Omental fat pad (tissue), 4 donors: Measurements from ENCODE around the gene DDX60. TPM values are rescaled to one million over a fixed set of nuclear protein-coding genes. Genes with fewer than 3 reads are reported as not detected.
"Not testable (repeated sequence)": the region's sequence is repeated elsewhere in the genome, so short reads cannot be mapped to it uniquely, and the experiment has no call there.

ENCODE experiments used
- ATAC-seq: fragments of 150-250 bp; one replicate; pipeline ENCODE4 v1.9.1; 2016; ENCODE audit warnings: mild to moderate bottlenecking, moderate library complexity; ENCODE audit not compliant: low FRiP score
- DNase-seq: peaks from one replicate; pipeline ENCODE4 v3.0.0-alpha.2; 2019; ENCODE audit warnings: low spot score
- total RNA-seq, 4 donors: library from RNA; depleted of rRNA; stranded (reverse); fragments of >200 nt; gene quantifications; one replicate each; pipeline ENCODE4 v1.1.0, GENCODE V29; 2016
- TF ChIP-seq, protein P1 (sequence below), 3 donors: fragments of 450-650 bp; IDR thresholded peaks; one replicate each; pipeline ENCODE4 v1.5.1; 2016 to 2017; ENCODE audit warnings: antibody characterized with exemption in 3 of 3, mild to moderate bottlenecking in 3 of 3, moderate library complexity in 2 of 3

DDX60 gene
- total RNA-seq, 4 donors from 2014 or later, result 5.1 to 32.8 (median 11.6) TPM

DNA sequence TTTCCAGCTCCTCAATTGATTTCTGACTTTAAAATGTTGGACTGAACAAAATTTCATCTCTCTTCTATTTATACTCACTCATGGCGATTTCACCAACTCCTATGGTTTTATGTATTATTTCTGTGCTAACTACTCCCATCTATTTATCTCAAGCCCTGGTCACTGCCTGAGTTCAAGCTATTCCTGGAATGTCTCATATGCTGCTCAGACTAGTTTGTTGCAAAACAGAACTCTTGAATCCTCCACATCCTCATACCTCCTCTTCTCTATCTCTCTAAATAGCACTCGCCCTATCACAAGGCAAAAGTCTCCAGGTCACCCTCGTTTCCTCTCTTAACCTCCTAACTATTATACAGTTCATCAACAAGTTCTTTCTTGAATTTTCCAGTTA is 19.0 kb upstream of the DDX60 start:
- DNase-seq (no peak), ATAC-seq (no peak)
- TF ChIP-seq, protein P1, sequence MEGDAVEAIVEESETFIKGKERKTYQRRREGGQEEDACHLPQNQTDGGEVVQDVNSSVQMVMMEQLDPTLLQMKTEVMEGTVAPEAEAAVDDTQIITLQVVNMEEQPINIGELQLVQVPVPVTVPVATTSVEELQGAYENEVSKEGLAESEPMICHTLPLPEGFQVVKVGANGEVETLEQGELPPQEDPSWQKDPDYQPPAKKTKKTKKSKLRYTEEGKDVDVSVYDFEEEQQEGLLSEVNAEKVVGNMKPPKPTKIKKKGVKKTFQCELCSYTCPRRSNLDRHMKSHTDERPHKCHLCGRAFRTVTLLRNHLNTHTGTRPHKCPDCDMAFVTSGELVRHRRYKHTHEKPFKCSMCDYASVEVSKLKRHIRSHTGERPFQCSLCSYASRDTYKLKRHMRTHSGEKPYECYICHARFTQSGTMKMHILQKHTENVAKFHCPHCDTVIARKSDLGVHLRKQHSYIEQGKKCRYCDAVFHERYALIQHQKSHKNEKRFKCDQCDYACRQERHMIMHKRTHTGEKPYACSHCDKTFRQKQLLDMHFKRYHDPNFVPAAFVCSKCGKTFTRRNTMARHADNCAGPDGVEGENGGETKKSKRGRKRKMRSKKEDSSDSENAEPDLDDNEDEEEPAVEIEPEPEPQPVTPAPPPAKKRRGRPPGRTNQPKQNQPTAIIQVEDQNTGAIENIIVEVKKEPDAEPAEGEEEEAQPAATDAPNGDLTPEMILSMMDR (IDR thresholded peaks at IDR 0.05), result no peak

DNA sequence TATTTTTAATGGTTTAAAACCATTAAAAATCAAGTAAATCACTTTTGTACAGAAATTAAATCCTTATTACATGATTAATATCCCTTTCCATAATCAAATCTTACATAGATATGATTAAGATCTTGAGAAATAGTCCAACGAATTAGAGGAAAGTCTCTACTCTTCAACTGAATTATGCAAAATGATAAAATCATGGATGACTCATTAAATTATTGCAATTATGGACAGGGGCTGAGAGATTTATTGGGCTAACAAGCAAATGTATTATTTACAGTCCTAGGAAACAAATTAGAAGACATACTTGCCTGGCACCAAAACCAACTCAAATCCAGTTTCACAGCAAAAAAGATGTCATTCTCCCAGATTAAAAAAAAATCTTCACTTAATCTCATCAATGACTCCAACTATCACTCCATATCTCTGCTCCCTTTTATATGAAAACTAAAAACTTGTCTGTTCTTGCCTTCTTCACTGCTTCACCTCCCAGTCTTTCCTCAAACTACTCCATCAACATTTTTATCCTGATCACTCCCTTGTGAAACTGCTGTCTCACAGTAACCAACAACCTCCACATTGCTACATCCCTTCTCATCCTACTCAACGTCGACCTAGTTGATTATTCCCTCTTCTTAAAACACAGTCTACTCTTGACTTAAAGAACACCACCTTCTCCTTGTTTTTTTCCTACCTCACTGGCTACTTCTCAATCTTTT is 18.4 kb upstream of the DDX60 start:
- DNase-seq, result no peak
- no peak for ATAC-seq
- TF ChIP-seq, protein P1 (IDR thresholded peaks at IDR 0.05), result no peak

DNA sequence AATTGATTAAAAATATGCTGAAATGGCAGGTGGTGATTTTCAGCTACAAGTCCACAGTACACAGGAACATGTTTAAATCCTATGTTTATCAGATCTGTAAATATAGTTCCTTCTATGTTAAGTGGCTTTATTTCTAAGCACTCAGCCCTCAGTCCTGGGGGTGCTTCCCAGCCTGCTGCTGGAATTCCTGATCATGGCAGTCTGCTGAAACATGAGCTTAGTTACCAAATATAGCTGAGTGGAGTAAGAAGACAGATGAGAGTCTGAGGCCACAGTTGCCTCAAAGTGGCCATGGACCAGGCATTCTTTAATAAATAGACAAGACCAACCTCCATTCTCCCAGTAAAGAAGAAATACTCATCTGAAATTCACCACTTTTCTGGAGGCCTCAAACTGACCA is 17.1 kb upstream of the DDX60 start:
- DNase-seq (no peak), ATAC-seq (no peak)
- TF ChIP-seq, protein P1 (IDR thresholded peaks at IDR 0.05), result no peak

DNA sequence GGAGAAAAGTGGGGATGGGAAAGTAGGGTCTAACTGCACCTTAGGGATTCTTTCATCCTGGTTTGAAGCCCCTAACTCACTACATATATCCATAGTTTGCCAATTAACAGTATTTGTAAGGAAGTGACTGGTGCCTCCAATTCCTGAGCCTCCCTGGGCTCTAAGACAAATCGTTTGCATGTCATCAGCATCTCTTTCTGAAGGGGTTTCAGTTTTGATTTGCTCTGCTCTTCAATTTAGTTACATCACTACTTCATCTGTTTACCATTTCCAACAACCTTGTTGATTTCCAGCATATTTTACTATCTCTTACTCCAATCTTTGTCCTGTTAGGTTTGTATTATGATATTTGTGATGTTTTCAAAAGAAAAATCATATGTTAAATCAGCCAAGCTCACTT is 15.5 kb upstream of the DDX60 start:
- DNase-seq (no peak), ATAC-seq (no peak)
- TF ChIP-seq, protein P1 (IDR thresholded peaks at IDR 0.05), result no peak

DNA sequence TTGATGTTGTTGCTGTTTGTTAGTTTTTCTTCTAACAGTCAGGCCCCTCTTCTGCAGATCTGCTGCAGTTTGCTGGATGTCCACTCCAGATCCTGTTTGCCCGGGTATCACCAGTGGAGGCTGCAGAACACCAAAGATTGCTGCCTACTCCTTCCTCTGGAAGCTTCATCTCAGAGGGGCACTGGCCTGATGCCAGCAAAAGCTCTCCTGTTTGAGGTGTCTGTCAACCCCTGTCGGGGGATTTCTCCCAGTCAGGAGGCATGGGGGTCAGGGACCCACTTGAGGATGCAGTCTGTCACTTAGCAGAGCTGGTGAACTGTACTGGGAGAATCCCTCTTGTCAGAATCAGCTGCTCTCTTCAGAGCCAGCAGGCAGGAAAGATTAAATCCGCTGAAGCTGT is 12.0 kb upstream of the DDX60 start:
- not testable (repeated sequence) for ATAC-seq, DNase-seq

DNA sequence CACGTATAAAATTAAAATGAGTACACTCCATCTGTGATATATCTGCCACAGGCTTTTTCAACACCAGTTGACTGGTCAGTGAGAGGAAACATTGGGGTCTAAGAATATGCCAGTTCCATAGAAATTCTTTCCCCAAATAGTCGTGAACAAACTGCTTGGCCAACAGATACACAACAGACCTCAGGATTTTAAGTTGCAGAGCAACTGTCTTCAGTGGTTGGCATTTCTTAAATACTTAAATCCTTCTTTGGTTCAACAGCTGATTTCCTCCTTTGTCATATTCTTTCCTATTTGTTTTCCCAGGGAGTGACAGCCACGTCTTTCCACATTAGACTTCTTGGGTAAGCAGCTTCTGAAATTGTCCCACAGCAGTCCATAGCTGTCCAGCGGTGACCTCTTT is 7.0 kb upstream of the DDX60 start:
- ATAC-seq (no peak), DNase-seq (no peak)
- TF ChIP-seq, protein P1 (IDR thresholded peaks at IDR 0.05), result no peak

DNA sequence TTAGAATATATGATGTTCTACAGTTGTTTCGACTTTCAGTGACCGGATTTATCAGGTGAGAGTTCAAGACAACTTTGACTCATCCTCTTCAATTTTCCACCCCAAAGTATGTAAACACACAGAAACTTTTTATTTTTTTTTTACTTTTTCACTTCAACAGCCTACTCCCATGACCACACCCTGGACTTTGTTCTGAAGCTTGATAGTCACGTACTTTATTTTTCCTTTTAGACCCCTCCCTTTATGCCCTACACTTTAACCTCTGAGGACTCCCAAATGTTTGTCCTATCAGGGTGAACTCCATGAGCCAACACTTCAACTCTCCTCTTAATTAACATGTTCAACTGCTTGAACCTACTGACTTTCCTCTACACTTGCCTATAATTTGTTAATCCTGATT is 2.5 kb upstream of the DDX60 start:
- DNase-seq, result no peak
- TF ChIP-seq, protein P1 (IDR thresholded peaks at IDR 0.05), result no peak
- ATAC-seq, result no peak
